Hematopoietic multipotent progenitor cell treated with erythropoietin and hydrocortisone succinate and interleukin-3 and kit ligand, for 17 days (in vitro differentiated cells): ENCODE measurements around the gene PLCB2.

Experiments used
- DNase-seq: peaks from one replicate; pipeline ENCODE4 v3.0.0-alpha.2; 2015; ENCODE audit warnings: low spot score

Gene PLCB2

GRCh38 chr15:40342416-40343320, 34.9 kb upstream of the PLCB2 start:
- DNase-seq = no peak

GRCh38 chr15:40340740-40341400, 33.1 kb upstream of the PLCB2 start, which contains the start of gene CCDC9B:
Gene CCDC9B, minus strand, starts transcription at chr15:40340939. Its CDS starts 120 bp downstream, at chr15:40340819.
- DNase-seq = peak; percentile 77

GRCh38 chr15:40340038-40340739, 32.5 kb upstream of the PLCB2 start:
- no peak for DNase-seq

- DNase-seq = no peak
These were observed 31.8 kb upstream of the PLCB2 start for GRCh38 chr15:40339621-40339945.

GRCh38 chr15:40338921-40339620, 31.3 kb upstream of the PLCB2 start:
- DNase-seq = no peak

- peak; percentile 35 for DNase-seq
These were observed 30.4 kb upstream of the PLCB2 start for GRCh38 chr15:40338041-40338657.

- DNase-seq = no peak
These were observed 29.9 kb upstream of the PLCB2 start for GRCh38 chr15:40337597-40337996.

- no peak for DNase-seq
These were observed 29.0 kb upstream of the PLCB2 start for GRCh38 chr15:40336744-40337122.

GRCh38 chr15:40335938-40336743, 28.4 kb upstream of the PLCB2 start:
- DNase-seq = no peak

- no peak for DNase-seq
These were observed 27.4 kb upstream of the PLCB2 start for GRCh38 chr15:40334941-40335795.

GRCh38 chr15:40334541-40334940, 26.8 kb upstream of the PLCB2 start:
- DNase-seq = no peak

- no peak for DNase-seq
These were observed 26.3 kb upstream of the PLCB2 start for GRCh38 chr15:40333922-40334492.

GRCh38 chr15:40332113-40332781, 24.5 kb upstream of the PLCB2 start:
- DNase-seq = no peak

GRCh38 chr15:40331637-40332036, 23.9 kb upstream of the PLCB2 start:
- no peak for DNase-seq

GRCh38 chr15:40331026-40331425, 23.3 kb upstream of the PLCB2 start:
- no peak for DNase-seq

- DNase-seq = no peak
These were observed 22.7 kb upstream of the PLCB2 start for GRCh38 chr15:40330368-40330836.

- DNase-seq = no peak
These were observed 22.1 kb upstream of the PLCB2 start for GRCh38 chr15:40329804-40330203.

- no peak for DNase-seq
These were observed 21.0 kb upstream of the PLCB2 start for GRCh38 chr15:40328751-40329150.

GRCh38 chr15:40328176-40328575, 20.4 kb upstream of the PLCB2 start:
- no peak for DNase-seq
